Common myeloid progenitor, CD34-positive (primary cell): Measurements from ENCODE around the gene ATXN2.
"Not testable (repeated sequence)": the region's sequence is repeated elsewhere in the genome, so short reads cannot be mapped to it uniquely, and the experiment has no call there.

Source experiments
- CTCF ChIA-PET: fragments of 350-600 bp; sonication (Branson Sonifier 250); formaldehyde crosslinking; loops from one replicate; lab custom pipeline; 2021; ENCODE audit warnings: antibody characterized with exemption; lab: Charles Lee
- POLR2A ChIA-PET: fragments of 350-600 bp; sonication (Branson Sonifier 250); formaldehyde crosslinking; loops from one replicate; lab custom pipeline; 2021; ENCODE audit warnings: antibody characterized with exemption; lab: Charles Lee
- DNase-seq, 3 donors: peaks; one replicate each; pipeline versions ENCODE4 v3.0.0 to v3.0.0-alpha.2; 2013
- H3K27ac ChIP-seq, 2 experiments: 1 replicate in 1 of 2; 2 replicates in 1 of 2; pipeline ENCODE4 v1.7.0; 2013; ENCODE audit warnings: inconsistent platforms in 2 of 2, low read length in 2 of 2, mild to moderate bottlenecking in 2 of 2, low read depth in 1 of 2, moderate library complexity in 1 of 2; ENCODE audit not compliant: severe bottlenecking in 2 of 2, insufficient read depth in 1 of 2, poor library complexity in 1 of 2
- H3K27me3 ChIP-seq, 5 experiments: replicated peaks in 2 of 5; 1 replicate in 3 of 5; 2 replicates in 2 of 5; pipeline versions ENCODE4 v1.6.1 to v1.7.0; 2013; ENCODE audit warnings: low read length in 4 of 5, mild to moderate bottlenecking in 2 of 5, moderate library complexity in 2 of 5, inconsistent platforms in 1 of 5; ENCODE audit not compliant: insufficient read depth in 5 of 5, control insufficient read depth in 4 of 5
- H3K36me3 ChIP-seq, 4 experiments: 1 replicate in 2 of 4; 2 replicates in 2 of 4; pipeline versions ENCODE4 v1.6.1 to v1.7.0; 2013; ENCODE audit warnings: low read length in 3 of 4, control low read depth in 1 of 4, mild to moderate bottlenecking in 1 of 4; ENCODE audit not compliant: control insufficient read depth in 4 of 4, insufficient read depth in 4 of 4
- H3K4me1 ChIP-seq, 4 experiments: 1 replicate in 3 of 4; 2 replicates in 1 of 4; pipeline versions ENCODE4 v1.6.1 to v1.7.1; 2013; ENCODE audit warnings: low read length in 3 of 4, mild to moderate bottlenecking in 3 of 4, control low read depth in 1 of 4, inconsistent platforms in 1 of 4, moderate library complexity in 1 of 4; ENCODE audit not compliant: control insufficient read depth in 4 of 4, insufficient read depth in 4 of 4; ENCODE audit errors: control extremely low read depth in 1 of 4
- H3K4me3 ChIP-seq, 7 experiments: 1 replicate in 4 of 7; 2 replicates in 3 of 7; pipeline versions ENCODE4 v1.5.1 to v1.7.0; 2013; ENCODE audit warnings: mild to moderate bottlenecking in 7 of 7, low read length in 6 of 7, moderate library complexity in 6 of 7, inconsistent platforms in 2 of 7, low read depth in 2 of 7, control low read depth in 1 of 7; ENCODE audit not compliant: insufficient read depth in 4 of 7, control insufficient read depth in 1 of 7; ENCODE audit errors: extremely low read depth in 1 of 7
- H3K9me3 ChIP-seq, 5 experiments: 1 replicate in 4 of 5; 2 replicates in 1 of 5; pipeline versions ENCODE4 v1.6.1 to v1.7.1; 2013; ENCODE audit warnings: low read length in 4 of 5, mild to moderate bottlenecking in 2 of 5, inconsistent platforms in 1 of 5, low read depth in 1 of 5, moderate library complexity in 1 of 5; ENCODE audit not compliant: control insufficient read depth in 4 of 5, insufficient read depth in 2 of 5; ENCODE audit errors: control extremely low read depth in 1 of 5
- WGBS: methylation state at CpG from one replicate; pipeline ENCODE4 v1.1.5; 2013; ENCODE audit not compliant: insufficient coverage; 5-methylcytosine and 5-hydroxymethylcytosine counted together

The ATXN2 gene

GRCh38 chr12:111507719-111508118 lies 91.4 kb downstream of the ATXN2 start:
- H3K9me3 ChIP-seq, DNase-seq, POLR2A ChIA-PET, H3K4me3 ChIP-seq, H3K27ac ChIP-seq, CTCF ChIA-PET, H3K4me1 ChIP-seq, H3K27me3 ChIP-seq: not testable (repeated sequence)
- 100% methylated on average over 2 of the region's 6 CpGs for WGBS
- peaks cover 16 to 62% (median 35%) of the 10 kb centered on the region in 4 experiments for H3K36me3 ChIP-seq

- DNase-seq, CTCF ChIA-PET, POLR2A ChIA-PET, H3K27ac ChIP-seq, H3K4me1 ChIP-seq, H3K27me3 ChIP-seq, H3K4me3 ChIP-seq, H3K9me3 ChIP-seq: not testable (repeated sequence)
- WGBS = 94% methylated on average over 8 of the region's 31 CpGs
- peaks cover 16 to 61% (median 36%) of the 10 kb centered on the region in 4 experiments for H3K36me3 ChIP-seq
These were observed 91.9 kb downstream of the ATXN2 start for GRCh38 chr12:111507258-111507657.

- WGBS = no CpG with 5 or more reads among the region's 2 CpGs
- no peaks in the 10 kb centered on the region for H3K4me1 ChIP-seq
- no peak for DNase-seq
- no peak overlapping the region for H3K4me3 ChIP-seq
- no peaks in the 10 kb centered on the region for H3K27me3 ChIP-seq
- ChIA-PET CTCF (no interaction called here), POLR2A (no interaction called here)
- H3K9me3 ChIP-seq = no peaks in the 10 kb centered on the region
- H3K36me3 ChIP-seq = peaks cover 20 to 56% (median 37%) of the 10 kb centered on the region in 4 experiments
- no peak overlapping the region for H3K27ac ChIP-seq
These were observed 92.9 kb downstream of the ATXN2 start for GRCh38 chr12:111506260-111506659.

DNA sequence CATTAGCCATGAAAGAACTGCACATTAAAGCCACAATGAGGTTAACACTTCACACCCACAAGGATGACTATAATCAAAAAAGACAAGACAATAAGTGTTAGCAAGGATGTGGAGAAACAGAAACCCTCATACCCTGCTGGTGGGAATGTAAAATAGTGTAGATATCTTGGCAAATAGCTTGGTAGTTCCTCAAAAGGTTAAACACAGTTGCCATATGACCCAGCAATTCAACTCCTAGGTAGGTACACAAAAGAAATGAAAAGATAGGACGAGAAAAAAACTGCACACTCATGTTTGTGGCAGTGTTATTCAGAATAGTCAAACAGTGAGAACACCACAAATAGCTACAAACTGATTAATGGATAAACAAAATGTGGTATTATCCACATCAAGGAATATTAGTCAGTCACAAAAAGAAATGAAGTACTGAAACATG lies 93.5 kb downstream of the ATXN2 start:
- POLR2A ChIA-PET = no interaction called here

DNA sequence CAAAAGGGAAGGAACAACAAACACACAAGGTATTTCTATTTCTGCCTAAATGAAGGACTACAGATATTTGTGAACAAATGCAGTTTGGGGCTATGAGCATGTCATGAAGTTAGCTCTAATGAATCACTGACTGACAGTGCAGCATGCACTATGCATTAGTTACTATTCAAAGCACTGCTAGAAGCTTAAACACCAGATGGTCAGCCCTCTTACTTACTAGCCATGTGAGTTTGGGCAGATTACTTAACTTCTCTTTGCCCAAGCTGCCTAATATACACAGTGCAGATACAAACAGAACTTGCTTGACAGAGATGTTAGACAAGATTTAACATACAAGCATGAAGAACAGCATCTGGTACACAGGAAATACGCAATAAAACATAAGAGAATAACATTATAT lies 96.0 kb downstream of the ATXN2 start:
- H3K27me3 ChIP-seq = no peaks in the 10 kb centered on the region
- POLR2A ChIA-PET = no interaction called here
- peaks cover 8 to 49% (median 38%) of the 10 kb centered on the region in 4 experiments for H3K36me3 ChIP-seq

More for the DNA sequence above, 93.5 kb downstream of the ATXN2 start:
- CTCF ChIA-PET = no interaction called here
- Histone ChIP-seq H3K4me1 (no peaks in the 10 kb centered on the region), H3K9me3 (no peaks in the 10 kb centered on the region), H3K4me3 (no peak overlapping the region), H3K27ac (no peak overlapping the region), H3K36me3 (peaks cover 18 to 54% (median 37%) of the 10 kb centered on the region in 4 experiments), H3K27me3 (no peaks in the 10 kb centered on the region)
- WGBS = no CpG with 5 or more reads among the region's 1 CpG
- peak in 2 of 3 donors; percentile 13 to 31 for DNase-seq

GRCh38 chr12:111494676-111495075 lies 104.4 kb downstream of the ATXN2 start:
- no peaks in the 10 kb centered on the region for H3K4me1 ChIP-seq
- no peaks in the 10 kb centered on the region for H3K27me3 ChIP-seq
- WGBS = 100% methylated on average over 2 of the region's 4 CpGs
- POLR2A ChIA-PET = no interaction called here
- no peak for DNase-seq
- CTCF ChIA-PET = no interaction called here
- H3K27ac ChIP-seq = no peak overlapping the region
- H3K36me3 ChIP-seq = peaks cover 11 to 74% (median 39%) of the 10 kb centered on the region in 4 experiments
- no peak overlapping the region for H3K4me3 ChIP-seq
- H3K9me3 ChIP-seq = peaks cover 0 to 8% (median 0%) of the 10 kb centered on the region in 5 experiments

More for the DNA sequence above, 96.0 kb downstream of the ATXN2 start:
- Histone ChIP-seq H3K27ac (no peak overlapping the region), H3K9me3 (peaks cover 0 to under 1% (median 0%) of the 10 kb centered on the region in 5 experiments), H3K4me1 (no peaks in the 10 kb centered on the region), H3K4me3 (no peak overlapping the region)
- DNase-seq = no peak
- WGBS = no CpG with 5 or more reads among the region's 1 CpG
- CTCF ChIA-PET = interaction anchor here (0.5 to 2.0 kb wide), 4 partner anchors 21 to 107 kb away, joined by 3 to 5 read pairs (median 3); no protein-coding TSS in a partner anchor

DNA sequence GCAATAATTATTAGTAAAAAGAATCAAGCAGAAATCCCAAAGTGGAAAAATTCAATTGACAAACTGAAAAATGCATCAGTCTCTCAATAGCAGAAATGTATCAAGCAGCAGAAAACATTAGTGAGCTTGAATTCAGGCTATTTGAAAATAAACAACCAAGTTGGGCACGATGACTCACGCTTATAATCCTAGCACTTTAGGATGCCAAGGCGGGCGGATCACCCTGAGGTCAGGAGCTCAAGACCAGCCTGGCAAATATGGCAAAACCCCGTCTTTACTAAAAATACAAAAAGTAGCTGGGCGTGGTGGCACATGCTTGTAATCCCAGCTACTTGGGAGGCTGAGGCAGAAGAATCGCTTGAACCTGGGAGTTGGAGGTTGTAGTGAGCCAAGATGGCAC lies 106.1 kb downstream of the ATXN2 start:
- H3K27ac ChIP-seq, H3K27me3 ChIP-seq, H3K9me3 ChIP-seq, H3K4me1 ChIP-seq, DNase-seq, H3K4me3 ChIP-seq: not testable (repeated sequence)
- ChIA-PET POLR2A (interaction anchor here (0.6 kb wide), 1 partner anchor 9 kb away, joined by 7 read pairs; no protein-coding TSS in a partner anchor), CTCF (interaction anchor here (0.6 to 1.4 kb wide), 2 partner anchors 96 to 102 kb away, joined by 3 read pairs; no protein-coding TSS in a partner anchor)
- H3K36me3 ChIP-seq = peaks cover 18 to 67% (median 41%) of the 10 kb centered on the region in 4 experiments
- WGBS = 88% methylated on average over 2 of the region's 7 CpGs
